Gastroesophageal sphincter (tissue), 4 donors: Measurements from ENCODE around the gene ZFR. TPM values are rescaled to one million over a fixed set of nuclear protein-coding genes. Genes with fewer than 3 reads are reported as not detected.
"Not testable (repeated sequence)": the region's sequence is repeated elsewhere in the genome, so short reads cannot be mapped to it uniquely, and the experiment has no call there.

ENCODE experiments used
- ATAC-seq: fragments of 150-250 bp; one replicate; pipeline ENCODE4 v1.9.1; 2016; ENCODE audit warnings: mild to moderate bottlenecking, moderate library complexity
- H3K27ac ChIP-seq, 4 donors: fragments of 200-600 bp; sonication (generic) in 3 of 4; 1 replicate in 3 of 4; 2 replicates in 1 of 4; pipeline ENCODE4 v1.5.1; 2016 to 2019
- H3K27me3 ChIP-seq: fragments of 200-600 bp; sonication (generic); one replicate; pipeline ENCODE4 v1.5.1; 2019
- H3K36me3 ChIP-seq, 2 donors: fragments of 200-600 bp; sonication (generic); one replicate each; pipeline ENCODE4 v1.5.1; 2019; ENCODE audit warnings: control low read depth in 1 of 2
- H3K4me1 ChIP-seq, 3 donors: fragments of 200-600 bp; sonication (generic); 1 replicate in 2 of 3; 2 replicates in 1 of 3; pipeline ENCODE4 v1.5.1; 2016 to 2019; ENCODE audit warnings: control low read depth in 2 of 3
- H3K4me3 ChIP-seq, 2 donors: fragments of 200-600 bp; sonication (generic); one replicate each; pipeline ENCODE4 v1.5.1; 2019; ENCODE audit warnings: mild to moderate bottlenecking in 1 of 2, moderate library complexity in 1 of 2
- H3K9me3 ChIP-seq, 3 donors: fragments of 200-600 bp; sonication (generic); one replicate each; pipeline ENCODE4 v1.5.1; 2017 to 2019; ENCODE audit warnings: control low read depth in 2 of 3
- CTCF ChIP-seq, 4 experiments: fragments of 200-600 bp in 2 of 4; fragments of 450-650 bp in 2 of 4; sonication (generic) in 1 of 4; IDR thresholded peaks; one replicate each; pipeline ENCODE4 v1.5.1; 2017 to 2019; ENCODE audit warnings: antibody characterized with exemption in 4 of 4, mild to moderate bottlenecking in 2 of 4, moderate library complexity in 2 of 4
- EP300 ChIP-seq: sonication (generic); formaldehyde crosslinking; IDR thresholded peaks from one replicate; pipeline ENCODE4 v1.6.1; 2017; ENCODE audit warnings: antibody characterized with exemption, mild to moderate bottlenecking
- POLR2A ChIP-seq, 2 donors: fragments of 450-650 bp; IDR thresholded peaks; one replicate each; pipeline ENCODE4 v1.6.1; 2017; ENCODE audit warnings: antibody characterized with exemption in 2 of 2, mild to moderate bottlenecking in 2 of 2, moderate library complexity in 1 of 2
- POLR2AphosphoS5 ChIP-seq: sonication (generic); formaldehyde crosslinking; IDR thresholded peaks from one replicate; pipeline ENCODE4 v1.6.1; 2017; ENCODE audit warnings: antibody characterized with exemption
- WGBS, 2 donors: methylation state at CpG; one replicate each; pipeline ENCODE4 v1.1.5; 2018; ENCODE audit warnings: low coverage in 1 of 2; 5-methylcytosine and 5-hydroxymethylcytosine counted together
- total RNA-seq, 4 donors: library from RNA; depleted of rRNA; stranded (reverse); fragments of >200 nt; gene quantifications; one replicate each; pipeline ENCODE4 v1.1.0, GENCODE V29; 2016

The ZFR gene
- total RNA-seq, 4 donors from 2014 or later = 92.9 to 108 (median 100) TPM

- no peaks in the 10 kb centered on the region for H3K36me3 ChIP-seq
- no peak for TF ChIP-seq POLR2A (IDR thresholded peaks at IDR 0.05)
- no peaks in the 10 kb centered on the region for H3K27me3 ChIP-seq
- H3K4me3 ChIP-seq = no peak overlapping the region
- WGBS, 2 donors = 77% methylated on average over 5 of the region's 8 CpGs; no CpG with 5 or more reads in 1 of the 2 donors
- H3K27ac ChIP-seq = no peak overlapping the region
- H3K9me3 ChIP-seq = peaks cover 0 to 4% (median 0%) of the 10 kb centered on the region in 3 donors
- no peaks in the 10 kb centered on the region for H3K4me1 ChIP-seq
- ATAC-seq = no peak
Observed at GRCh38 chr5:32323741-32324140, 120.8 kb downstream of the ZFR start.

- WGBS, 2 donors = 100% methylated on average over 2 to 3 of the region's 12 CpGs
- H3K27ac ChIP-seq = no peak overlapping the region
Observed at GRCh38 chr5:32322882-32323281, 121.7 kb downstream of the ZFR start.

GRCh38 chr5:32321787-32322186 is 122.8 kb downstream of the ZFR start:
- H3K9me3 ChIP-seq, H3K4me1 ChIP-seq, H3K27me3 ChIP-seq, H3K27ac ChIP-seq, H3K36me3 ChIP-seq, H3K4me3 ChIP-seq, ATAC-seq: not testable (repeated sequence)
- WGBS, 2 donors = 85 to 90% methylated on average over 2 of the region's 2 CpGs

More at GRCh38 chr5:32322882-32323281, 121.7 kb downstream of the ZFR start:
- H3K27me3 ChIP-seq = no peaks in the 10 kb centered on the region
- H3K36me3 ChIP-seq = no peaks in the 10 kb centered on the region
- TF ChIP-seq POLR2A (IDR thresholded peaks at IDR 0.05) = no peak
- no peak for TF ChIP-seq CTCF (IDR thresholded peaks at IDR 0.05)
- no peak for TF ChIP-seq EP300
- no peak for TF ChIP-seq POLR2AphosphoS5
- H3K4me3 ChIP-seq = no peak overlapping the region
- H3K9me3 ChIP-seq = peaks cover 0 to 4% (median 0%) of the 10 kb centered on the region in 3 donors
- no peaks in the 10 kb centered on the region for H3K4me1 ChIP-seq
- ATAC-seq = no peak

- ATAC-seq = no peak
- peaks cover 0 to 4% (median 0%) of the 10 kb centered on the region in 3 donors for H3K9me3 ChIP-seq
- no peak for TF ChIP-seq POLR2A (IDR thresholded peaks at IDR 0.05)
- no peak for TF ChIP-seq CTCF (IDR thresholded peaks at IDR 0.05)
- no peak for TF ChIP-seq EP300
- TF ChIP-seq POLR2AphosphoS5 = no peak
- no peak overlapping the region for H3K27ac ChIP-seq
- no peak overlapping the region for H3K4me3 ChIP-seq
- no peaks in the 10 kb centered on the region for H3K4me1 ChIP-seq
- no peaks in the 10 kb centered on the region for H3K36me3 ChIP-seq
- WGBS, 2 donors = no CpG with 5 or more reads among the region's 10 CpGs
- no peaks in the 10 kb centered on the region for H3K27me3 ChIP-seq
Observed at GRCh38 chr5:32320576-32320975, 124.0 kb downstream of the ZFR start.

GRCh38 chr5:32319926-32320543 is 124.5 kb downstream of the ZFR start:
- no peak for TF ChIP-seq POLR2AphosphoS5
- no peak for TF ChIP-seq POLR2A (IDR thresholded peaks at IDR 0.05)
- TF ChIP-seq EP300 = no peak
- no peak for TF ChIP-seq CTCF (IDR thresholded peaks at IDR 0.05)
- H3K9me3 ChIP-seq = peaks cover 0 to 4% (median 0%) of the 10 kb centered on the region in 3 donors
- H3K27me3 ChIP-seq = no peaks in the 10 kb centered on the region
- H3K4me1 ChIP-seq = no peaks in the 10 kb centered on the region
- H3K36me3 ChIP-seq = no peaks in the 10 kb centered on the region
- no peak overlapping the region for H3K27ac ChIP-seq
- 67 to 86% methylated on average over 1 of the region's 7 CpGs for WGBS, 2 donors
- H3K4me3 ChIP-seq = no peak overlapping the region
- ATAC-seq = no peak

GRCh38 chr5:32319392-32319791 is 125.1 kb downstream of the ZFR start:
- H3K27ac ChIP-seq = no peak overlapping the region
- TF ChIP-seq EP300 (no peak), POLR2A (IDR thresholded peaks at IDR 0.05) (no peak), CTCF (IDR thresholded peaks at IDR 0.05) (no peak), POLR2AphosphoS5 (no peak)
- 65 to 71% methylated on average over 3 to 4 of the region's 7 CpGs for WGBS, 2 donors
- peaks cover 0 to 4% (median 0%) of the 10 kb centered on the region in 3 donors for H3K9me3 ChIP-seq
- H3K4me1 ChIP-seq = no peaks in the 10 kb centered on the region
- no peaks in the 10 kb centered on the region for H3K27me3 ChIP-seq
- no peaks in the 10 kb centered on the region for H3K36me3 ChIP-seq
- ATAC-seq = no peak
- no peak overlapping the region for H3K4me3 ChIP-seq
